Bronchial epithelial cell (primary cell): ENCODE measurements around the gene AIFM1. TPM values are rescaled to one million over a fixed set of nuclear protein-coding genes. Genes with fewer than 3 reads are reported as not detected.

Experiments used
- DNase-seq: peaks from one replicate; pipeline ENCODE4 v3.0.0-alpha.2; 2010; ENCODE audit warnings: low read depth
- FAIRE-seq: peaks from 2 replicates; lab custom pipeline; 2011; peaks lifted over from hg19 to GRCh38; lab: Jason Lieb, UNC
- H3K27me3 ChIP-seq: 2 replicates; pipeline ENCODE4 v1.5.1; 2011; ENCODE audit warnings: low read length; ENCODE audit not compliant: control insufficient read depth, insufficient read depth
- H3K36me3 ChIP-seq: 2 replicates; pipeline ENCODE4 v1.5.1; 2011; ENCODE audit warnings: low read length; ENCODE audit not compliant: control insufficient read depth, insufficient read depth
- H3K4me3 ChIP-seq: 2 replicates; pipeline ENCODE4 v1.5.1; 2011; ENCODE audit warnings: mild to moderate bottlenecking, low read depth, low read length, control low read depth
- CTCF ChIP-seq: IDR thresholded peaks from 2 replicates; pipeline ENCODE4 v1.5.1; 2011; ENCODE audit warnings: mild to moderate bottlenecking, moderate library complexity, low read length, control low read depth, inconsistent platforms; ENCODE audit not compliant: insufficient read depth, severe bottlenecking
- total RNA-seq: library from RNA; depleted of rRNA; stranded (reverse); fragments of >200 nt; gene quantifications from 2 replicates; pipeline ENCODE4 v1.2.1, GENCODE V29; 2014

AIFM1 gene
- total RNA-seq, 1 donor from 2014 or later: 26.6 TPM

- Histone ChIP-seq H3K4me3 (peak within 1 kb of the TSS; percentile 60), H3K27me3 (no peaks in the 10 kb centered on the region), H3K36me3 (no peaks in the 10 kb centered on the region)
- FAIRE-seq (no peak), DNase-seq (no peak)
- no peak for TF ChIP-seq CTCF
Measured at GRCh38 chrX:130110379-130111219, 55.0 kb downstream of the AIFM1 start, which contains the start of gene ELF4. Gene ELF4, minus strand, starts transcription at chrX:130110497. Its CDS starts 29,167 bp downstream, at chrX:130081330.

GRCh38 chrX:130109429-130110378 lies 55.9 kb downstream of the AIFM1 start:
- peak overlapping the region; percentile 60 for H3K4me3 ChIP-seq
- no peak for FAIRE-seq
- TF ChIP-seq CTCF: no peak
- no peak for DNase-seq
- H3K27me3 ChIP-seq: no peaks in the 10 kb centered on the region
- no peaks in the 10 kb centered on the region for H3K36me3 ChIP-seq

GRCh38 chrX:130108647-130109428 lies 56.8 kb downstream of the AIFM1 start:
- Histone ChIP-seq H3K36me3 (no peaks in the 10 kb centered on the region), H3K27me3 (no peaks in the 10 kb centered on the region), H3K4me3 (peak overlapping the region; percentile 60)
- no peak for TF ChIP-seq CTCF
- peak; percentile 42 for DNase-seq
- no peak for FAIRE-seq

- no peak overlapping the region for H3K4me3 ChIP-seq
- TF ChIP-seq CTCF: no peak
- FAIRE-seq (no peak), DNase-seq (no peak)
- H3K27me3 ChIP-seq: no peaks in the 10 kb centered on the region
- no peaks in the 10 kb centered on the region for H3K36me3 ChIP-seq
Measured at GRCh38 chrX:130106071-130106470, 59.6 kb downstream of the AIFM1 start.

GRCh38 chrX:130105244-130105643 lies 60.4 kb downstream of the AIFM1 start:
- no peak for TF ChIP-seq CTCF
- Histone ChIP-seq H3K4me3 (no peak overlapping the region), H3K36me3 (no peaks in the 10 kb centered on the region), H3K27me3 (no peaks in the 10 kb centered on the region)
- DNase-seq (no peak), FAIRE-seq (no peak)
